Measurements from ENCODE around the gene CMYA5.

Gene CMYA5

DNA sequence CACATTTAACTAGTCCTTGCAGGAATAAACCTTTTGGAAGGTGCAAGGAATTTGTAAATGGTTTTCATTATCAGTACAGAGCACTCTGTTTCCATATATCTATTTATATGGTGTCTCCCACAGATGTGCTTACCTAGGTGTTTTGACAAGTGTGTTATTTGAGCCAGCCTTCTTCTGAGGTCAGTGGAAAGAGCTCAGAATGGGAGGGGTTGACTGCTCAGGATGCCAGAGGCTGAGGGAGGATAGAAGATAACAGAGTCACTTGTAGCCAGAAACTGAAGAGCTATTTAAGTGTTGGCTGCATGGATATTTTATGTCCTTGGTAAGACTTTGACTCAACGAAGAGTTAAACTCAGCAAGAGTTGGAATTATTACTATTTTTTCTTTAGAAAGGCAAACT lies 5.0 kb downstream of the CMYA5 start:
- TF ChIP-seq GATA2 (IDR thresholded peaks at IDR 0.05; ENCODE audit: low read depth, low read length) (no peak), GATA3 (IDR thresholded peaks at IDR 0.05; ENCODE audit: low read depth, low read length) (no peak)

DNA sequence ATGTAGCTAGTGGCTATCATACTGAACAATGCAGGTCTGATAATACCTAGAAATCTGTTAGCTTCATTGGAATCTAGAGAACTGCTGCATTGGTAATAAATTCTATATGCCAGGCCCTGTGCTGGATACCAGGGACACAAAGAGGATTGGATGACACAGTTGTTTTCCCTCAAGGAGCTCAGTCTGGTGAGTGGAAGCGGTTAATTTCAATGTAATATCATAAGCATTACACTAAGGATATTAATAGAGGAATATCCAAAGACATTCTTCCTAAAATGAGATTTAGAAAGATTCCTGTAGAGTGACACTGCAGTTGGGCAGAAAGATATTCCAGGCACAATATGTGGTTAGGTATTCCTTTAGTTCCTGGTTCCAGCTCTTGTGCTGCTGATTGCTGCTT lies 5.9 kb downstream of the CMYA5 start:
- TF ChIP-seq GATA3 (IDR thresholded peaks at IDR 0.05; ENCODE audit: low read depth, low read length) (no peak), GATA2 (IDR thresholded peaks at IDR 0.05; ENCODE audit: low read depth, low read length) (no peak)

GRCh38 chr5:79697222-79698170 lies 7.9 kb downstream of the CMYA5 start:
- TF ChIP-seq GATA2 (IDR thresholded peaks at IDR 0.05; ENCODE audit: low read depth, low read length) (no peak), GATA3 (IDR thresholded peaks at IDR 0.05; ENCODE audit: low read depth, low read length) (no peak)

GRCh38 chr5:79699763-79700400 lies 10.2 kb downstream of the CMYA5 start:
- no peak for TF ChIP-seq GATA2 (IDR thresholded peaks at IDR 0.05; ENCODE audit: low read depth, low read length)
- TF ChIP-seq GATA3 (IDR thresholded peaks at IDR 0.05; ENCODE audit: low read depth, low read length), result no peak

DNA sequence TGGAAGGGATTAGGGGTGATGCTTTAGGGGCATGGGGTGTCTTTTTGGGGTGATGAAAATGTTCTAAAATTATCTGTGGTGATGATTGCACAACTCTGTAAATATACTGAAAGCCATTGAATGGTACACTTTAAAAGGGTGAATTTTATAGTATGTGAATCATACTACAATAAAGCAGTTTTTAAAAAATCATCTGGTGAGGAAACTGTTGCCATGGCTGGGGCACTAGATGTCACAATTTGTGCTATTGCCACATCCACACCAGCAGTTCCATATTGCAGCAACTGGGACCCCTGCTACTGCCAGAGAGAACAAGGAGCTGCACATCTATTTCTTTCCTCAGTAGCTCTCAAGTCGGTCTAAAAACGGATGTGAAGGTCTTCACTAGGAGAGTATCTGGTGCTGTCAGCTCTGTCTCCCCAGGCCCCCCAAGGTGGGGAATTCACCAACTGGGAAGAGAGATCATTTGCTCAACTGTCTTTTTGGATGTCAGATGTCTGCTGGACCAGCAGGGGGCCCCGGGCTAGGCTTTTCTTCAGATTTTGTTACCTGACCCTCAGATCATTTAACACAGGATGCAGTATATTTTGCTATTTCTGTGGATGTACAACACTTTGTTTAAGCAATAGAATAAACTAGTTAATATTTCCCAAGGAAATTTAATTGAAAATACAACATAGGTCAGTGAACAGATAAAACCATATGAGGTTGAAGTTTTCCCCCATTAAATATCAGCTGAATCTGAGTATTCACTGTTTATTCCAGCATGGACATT lies 13.2 kb downstream of the CMYA5 start:
- TF ChIP-seq GATA2 (IDR thresholded peaks at IDR 0.05; ENCODE audit: low read depth, low read length) (no peak), GATA3 (IDR thresholded peaks at IDR 0.05; ENCODE audit: low read depth, low read length) (no peak)

- TF ChIP-seq GATA2 (IDR thresholded peaks at IDR 0.05; ENCODE audit: low read depth, low read length) (no peak), GATA3 (IDR thresholded peaks at IDR 0.05; ENCODE audit: low read depth, low read length) (no peak)
Measured at GRCh38 chr5:79703381-79703645, 13.7 kb downstream of the CMYA5 start.

DNA sequence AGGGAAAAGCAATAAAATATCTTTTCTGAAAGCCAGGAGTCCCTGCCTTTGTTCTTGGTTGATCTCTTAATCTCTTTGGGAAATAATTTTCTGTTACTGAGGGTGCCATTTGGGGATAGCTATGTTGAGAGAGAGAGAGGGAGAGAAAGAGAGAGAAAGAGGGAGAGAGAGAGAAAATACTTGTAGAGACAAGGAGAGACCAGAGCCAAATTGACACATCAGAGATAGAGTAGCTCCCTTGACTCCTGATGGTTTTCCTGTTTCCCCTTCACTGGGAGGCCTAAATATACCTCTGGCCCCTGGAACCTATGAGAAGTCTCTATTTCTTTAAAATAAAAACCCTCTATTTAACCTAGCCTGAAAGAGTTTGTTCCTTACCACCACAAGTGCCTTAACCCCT lies 14.9 kb downstream of the CMYA5 start:
- TF ChIP-seq GATA3 (IDR thresholded peaks at IDR 0.05; ENCODE audit: low read depth, low read length) (no peak), GATA2 (IDR thresholded peaks at IDR 0.05; ENCODE audit: low read depth, low read length) (no peak)

GRCh38 chr5:79705632-79706031 lies 16.0 kb downstream of the CMYA5 start:
- TF ChIP-seq GATA3 (IDR thresholded peaks at IDR 0.05; ENCODE audit: low read depth, low read length) (no peak), GATA2 (IDR thresholded peaks at IDR 0.05; ENCODE audit: low read depth, low read length) (no peak)

DNA sequence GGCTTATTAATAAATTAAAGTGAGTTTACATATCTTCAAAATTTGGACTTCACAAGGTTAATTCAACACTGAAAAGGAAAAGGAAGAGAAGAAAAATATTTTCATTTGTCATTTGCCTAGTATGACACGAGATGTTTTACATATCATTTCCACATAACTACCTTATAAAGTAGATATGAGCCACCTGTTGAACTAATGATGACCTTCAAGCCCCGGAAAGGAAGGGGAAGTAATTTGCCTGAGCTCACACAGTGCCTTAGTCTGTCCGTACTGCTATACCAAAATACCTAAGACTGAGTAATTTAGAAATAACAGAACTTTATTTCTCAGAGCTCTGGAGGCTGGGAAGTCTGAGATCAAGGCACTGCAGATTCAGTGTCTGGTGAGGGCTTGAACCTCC lies 17.9 kb downstream of the CMYA5 start:
- TF ChIP-seq GATA3 (IDR thresholded peaks at IDR 0.05; ENCODE audit: low read depth, low read length), result no peak
- no peak for TF ChIP-seq GATA2 (IDR thresholded peaks at IDR 0.05; ENCODE audit: low read depth, low read length)

- TF ChIP-seq GATA2 (IDR thresholded peaks at IDR 0.05; ENCODE audit: low read depth, low read length), result no peak
- TF ChIP-seq GATA3 (IDR thresholded peaks at IDR 0.05; ENCODE audit: low read depth, low read length), result no peak
Measured at GRCh38 chr5:79712741-79713140, 23.1 kb downstream of the CMYA5 start.

DNA sequence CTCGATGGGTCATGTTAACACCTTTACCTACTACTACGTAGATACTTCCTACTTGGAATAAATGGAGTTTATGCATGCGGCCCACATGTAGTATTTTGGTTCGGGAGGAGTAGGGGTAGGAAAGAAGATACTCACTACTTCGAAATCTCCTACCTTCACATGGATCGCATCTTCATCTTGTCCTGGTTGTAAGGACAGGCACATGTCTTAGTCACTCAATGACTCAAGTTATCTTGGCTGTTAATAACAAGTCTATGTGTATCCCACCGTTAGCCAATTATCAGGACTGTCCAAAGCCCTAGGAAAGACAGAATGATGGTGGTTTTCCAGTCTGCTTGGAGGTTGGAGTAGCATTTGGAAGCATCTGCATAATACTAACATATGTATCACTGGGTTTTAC lies 24.1 kb downstream of the CMYA5 start:
- TF ChIP-seq GATA2 (IDR thresholded peaks at IDR 0.05; ENCODE audit: low read depth, low read length) (no peak), GATA3 (IDR thresholded peaks at IDR 0.05; ENCODE audit: low read depth, low read length) (no peak)

DNA sequence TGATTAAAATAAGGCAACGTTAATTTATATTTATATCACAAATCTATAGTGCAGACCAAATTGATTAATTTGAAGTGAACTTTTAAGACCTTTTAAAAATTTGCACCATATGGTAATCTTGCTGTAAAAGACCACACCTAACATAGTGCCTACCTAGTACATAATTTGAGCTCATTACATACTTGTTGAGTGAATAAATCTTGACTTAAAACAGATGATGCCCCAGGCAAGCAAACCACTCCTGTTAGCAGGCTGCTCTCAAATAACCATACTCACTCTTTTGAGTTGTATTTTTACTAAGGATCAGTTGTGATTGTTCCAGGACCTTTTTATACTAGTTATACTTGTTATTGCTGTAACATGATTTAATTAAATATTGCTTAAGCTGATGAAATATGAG lies 27.2 kb downstream of the CMYA5 start:
- TF ChIP-seq GATA3 (IDR thresholded peaks at IDR 0.05; ENCODE audit: low read depth, low read length), result no peak
- TF ChIP-seq GATA2 (IDR thresholded peaks at IDR 0.05; ENCODE audit: low read depth, low read length), result no peak

DNA sequence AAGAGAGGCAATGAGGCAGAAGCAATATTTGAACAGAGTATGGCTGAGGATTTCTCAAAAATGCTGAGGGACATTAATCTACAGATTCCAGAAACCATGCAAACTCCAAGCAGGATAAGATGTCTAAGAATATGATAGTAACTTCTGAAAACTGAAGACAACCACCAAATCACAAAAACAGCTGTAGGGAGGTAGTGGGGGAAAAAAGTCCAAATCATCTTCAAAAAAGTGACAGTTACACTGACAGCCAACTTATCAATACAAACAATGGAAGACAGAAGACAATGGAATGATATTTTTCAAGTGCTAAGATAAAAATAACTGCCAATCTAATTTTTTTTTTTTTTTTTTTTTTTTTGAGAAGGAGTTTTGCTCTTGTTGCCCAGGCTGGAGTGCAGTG lies 30.5 kb downstream of the CMYA5 start:
- no peak for TF ChIP-seq GATA3 (IDR thresholded peaks at IDR 0.05; ENCODE audit: low read depth, low read length)
- TF ChIP-seq GATA2 (IDR thresholded peaks at IDR 0.05; ENCODE audit: low read depth, low read length), result no peak

Measured in SH-SY5Y (cell line).